Panc1 (cell line): ENCODE measurements around the gene STEAP2. TPM values are rescaled to one million over a fixed set of nuclear protein-coding genes. Genes with fewer than 3 reads are reported as not detected.

ENCODE experiments used
- ATAC-seq: fragments of 200-7000 bp; cut with Tn5 transposase; 2 replicates; pipeline ENCODE4 v1.9.1; 2020; ENCODE audit warnings: mild to moderate bottlenecking, moderate library complexity
- BruUV-seq: library from RNA; stranded (reverse); fragments of 400-500 nt; replicated peaks from 2 replicates; lab custom pipeline; 2021; lab: Mats Ljungman, UMichigan
- CTCF ChIA-PET: fragments of 300-600 bp; sonication (Branson Sonifier 250); formaldehyde crosslinking; loops from one replicate; lab custom pipeline; 2022; ENCODE audit warnings: antibody characterized with exemption; lab: Charles Lee
- POLR2A ChIA-PET: fragments of 300-600 bp; sonication (Branson Sonifier 250); formaldehyde crosslinking; loops from one replicate; lab custom pipeline; 2022; ENCODE audit warnings: antibody characterized with exemption; lab: Charles Lee
- DNase-seq: peaks from one replicate; pipeline ENCODE4 v3.0.0-alpha.2; 2010; ENCODE audit warnings: low read depth, low spot score
- H3K27ac ChIP-seq: 2 replicates; pipeline ENCODE4 v1.5.1; 2011; ENCODE audit warnings: mild to moderate bottlenecking, low read length, inconsistent platforms
- H3K27me3 ChIP-seq: fragments of 200-500 bp; sonication (Bioruptor generic); 2 replicates; pipeline ENCODE4 v1.6.0; 2014; ENCODE audit warnings: low read length, inconsistent platforms; ENCODE audit not compliant: control insufficient read depth, insufficient read depth
- H3K36me3 ChIP-seq: fragments of 200-500 bp; sonication (Bioruptor generic); 2 replicates; pipeline ENCODE4 v1.5.1; 2014; ENCODE audit warnings: inconsistent platforms, mild to moderate bottlenecking, low read length, moderate library complexity; ENCODE audit not compliant: control insufficient read depth, insufficient read depth
- H3K4me1 ChIP-seq: 2 replicates; pipeline ENCODE4 v1.5.1; 2011; ENCODE audit warnings: inconsistent platforms, mild to moderate bottlenecking, low read length, moderate library complexity; ENCODE audit not compliant: control insufficient read depth, insufficient read depth
- H3K4me3 ChIP-seq, 2 experiments: 2 replicates each; pipeline ENCODE4 v1.5.1; 2011 to 2012; ENCODE audit warnings: low read depth in 2 of 2, low read length in 2 of 2, mild to moderate bottlenecking in 2 of 2, inconsistent platforms in 1 of 2, moderate library complexity in 1 of 2
- H3K9me3 ChIP-seq: fragments of 200-500 bp; sonication (Bioruptor generic); 2 replicates; pipeline ENCODE4 v1.5.1; 2014; ENCODE audit warnings: low read depth, mild to moderate bottlenecking, inconsistent platforms, low read length, moderate library complexity; ENCODE audit not compliant: control insufficient read depth, insufficient read depth
- TCF7L2 ChIP-seq: IDR thresholded peaks from 2 replicates; pipeline ENCODE4 v1.6.1; 2011; ENCODE audit warnings: mild to moderate bottlenecking, low read depth, low read length, inconsistent platforms
- in situ Hi-C: cut with HindIII; loops from 2 replicates; pipeline ENCODE4 v1.10.0; 2016; ENCODE audit warnings: low sequenced_read_pairs, low pct_unique_long_range_greater_than_20kb
- intact Hi-C: fragments of 100-400 bp; cut with micrococcal nuclease; formaldehyde crosslinking; loops from one replicate; pipeline ENCODE4 v1.10.0; 2022; ENCODE audit not compliant: unreplicated experiment
- total RNA-seq: library from RNA; stranded (reverse); gene quantifications from one replicate; pipeline ENCODE4 v1.2.1, GENCODE V29; 2021; ENCODE audit not compliant: unreplicated experiment
- TF ChIP-seq, protein P1 (sequence below), 2 experiments: IDR thresholded peaks; 2 replicates each; pipeline ENCODE4 v1.6.1; 2011 to 2012; ENCODE audit warnings: low read depth in 2 of 2, control low read depth in 1 of 2, low read length in 1 of 2, mild to moderate bottlenecking in 1 of 2, moderate library complexity in 1 of 2; ENCODE audit not compliant: insufficient read depth in 1 of 2
- TF ChIP-seq, protein P2 (sequence below): fragments of 450-650 bp; IDR thresholded peaks from 2 replicates; pipeline ENCODE4 v1.5.1; 2017; ENCODE audit warnings: mild to moderate bottlenecking

Gene STEAP2
- total RNA-seq, 1 experiment from 2014 or later, result 4.1 TPM

DNA sequence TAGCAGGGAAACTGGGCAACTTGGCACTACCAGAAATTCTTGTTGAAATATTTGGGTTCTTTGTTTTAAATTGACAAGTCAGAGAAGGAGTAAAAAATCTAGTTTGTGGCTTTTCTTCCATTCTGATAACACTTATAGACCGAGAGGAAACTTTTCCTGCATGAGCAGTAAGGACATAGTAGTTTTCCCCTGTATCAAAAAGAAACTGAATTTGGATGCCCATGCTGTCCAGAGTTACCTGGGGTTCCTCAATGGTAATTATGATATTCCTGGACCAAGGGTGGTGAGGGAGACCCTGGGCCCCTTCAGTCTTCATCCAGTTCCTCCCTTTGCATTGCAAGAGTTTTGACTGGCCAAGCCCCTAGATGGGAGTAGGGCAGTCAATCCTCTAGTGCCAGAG, 19.9 kb upstream of the STEAP2 start:
- peaks cover 8% of the 10 kb centered on the region for H3K9me3 ChIP-seq
- H3K27ac ChIP-seq, result no peak overlapping the region
- H3K4me1 ChIP-seq, result no peaks in the 10 kb centered on the region
- CTCF ChIA-PET, result no interaction called here
- H3K36me3 ChIP-seq, result no peaks in the 10 kb centered on the region
- intact Hi-C loops, result no loop called here
- H3K4me3 ChIP-seq, result no peak overlapping the region
- BruUV-seq, result no TSS peak
- DNase-seq (no peak), ATAC-seq (no peak)
- no peaks in the 10 kb centered on the region for H3K27me3 ChIP-seq
- TF ChIP-seq, protein P1, sequence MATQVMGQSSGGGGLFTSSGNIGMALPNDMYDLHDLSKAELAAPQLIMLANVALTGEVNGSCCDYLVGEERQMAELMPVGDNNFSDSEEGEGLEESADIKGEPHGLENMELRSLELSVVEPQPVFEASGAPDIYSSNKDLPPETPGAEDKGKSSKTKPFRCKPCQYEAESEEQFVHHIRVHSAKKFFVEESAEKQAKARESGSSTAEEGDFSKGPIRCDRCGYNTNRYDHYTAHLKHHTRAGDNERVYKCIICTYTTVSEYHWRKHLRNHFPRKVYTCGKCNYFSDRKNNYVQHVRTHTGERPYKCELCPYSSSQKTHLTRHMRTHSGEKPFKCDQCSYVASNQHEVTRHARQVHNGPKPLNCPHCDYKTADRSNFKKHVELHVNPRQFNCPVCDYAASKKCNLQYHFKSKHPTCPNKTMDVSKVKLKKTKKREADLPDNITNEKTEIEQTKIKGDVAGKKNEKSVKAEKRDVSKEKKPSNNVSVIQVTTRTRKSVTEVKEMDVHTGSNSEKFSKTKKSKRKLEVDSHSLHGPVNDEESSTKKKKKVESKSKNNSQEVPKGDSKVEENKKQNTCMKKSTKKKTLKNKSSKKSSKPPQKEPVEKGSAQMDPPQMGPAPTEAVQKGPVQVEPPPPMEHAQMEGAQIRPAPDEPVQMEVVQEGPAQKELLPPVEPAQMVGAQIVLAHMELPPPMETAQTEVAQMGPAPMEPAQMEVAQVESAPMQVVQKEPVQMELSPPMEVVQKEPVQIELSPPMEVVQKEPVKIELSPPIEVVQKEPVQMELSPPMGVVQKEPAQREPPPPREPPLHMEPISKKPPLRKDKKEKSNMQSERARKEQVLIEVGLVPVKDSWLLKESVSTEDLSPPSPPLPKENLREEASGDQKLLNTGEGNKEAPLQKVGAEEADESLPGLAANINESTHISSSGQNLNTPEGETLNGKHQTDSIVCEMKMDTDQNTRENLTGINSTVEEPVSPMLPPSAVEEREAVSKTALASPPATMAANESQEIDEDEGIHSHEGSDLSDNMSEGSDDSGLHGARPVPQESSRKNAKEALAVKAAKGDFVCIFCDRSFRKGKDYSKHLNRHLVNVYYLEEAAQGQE (IDR thresholded peaks at IDR 0.05; ENCODE audit: insufficient read depth in 1 of 2, low read depth in 2 of 2, low read length in 1 of 2), result no peak
- no peak for TF ChIP-seq TCF7L2
- TF ChIP-seq, protein P2, sequence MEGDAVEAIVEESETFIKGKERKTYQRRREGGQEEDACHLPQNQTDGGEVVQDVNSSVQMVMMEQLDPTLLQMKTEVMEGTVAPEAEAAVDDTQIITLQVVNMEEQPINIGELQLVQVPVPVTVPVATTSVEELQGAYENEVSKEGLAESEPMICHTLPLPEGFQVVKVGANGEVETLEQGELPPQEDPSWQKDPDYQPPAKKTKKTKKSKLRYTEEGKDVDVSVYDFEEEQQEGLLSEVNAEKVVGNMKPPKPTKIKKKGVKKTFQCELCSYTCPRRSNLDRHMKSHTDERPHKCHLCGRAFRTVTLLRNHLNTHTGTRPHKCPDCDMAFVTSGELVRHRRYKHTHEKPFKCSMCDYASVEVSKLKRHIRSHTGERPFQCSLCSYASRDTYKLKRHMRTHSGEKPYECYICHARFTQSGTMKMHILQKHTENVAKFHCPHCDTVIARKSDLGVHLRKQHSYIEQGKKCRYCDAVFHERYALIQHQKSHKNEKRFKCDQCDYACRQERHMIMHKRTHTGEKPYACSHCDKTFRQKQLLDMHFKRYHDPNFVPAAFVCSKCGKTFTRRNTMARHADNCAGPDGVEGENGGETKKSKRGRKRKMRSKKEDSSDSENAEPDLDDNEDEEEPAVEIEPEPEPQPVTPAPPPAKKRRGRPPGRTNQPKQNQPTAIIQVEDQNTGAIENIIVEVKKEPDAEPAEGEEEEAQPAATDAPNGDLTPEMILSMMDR, result no peak
- POLR2A ChIA-PET, result no interaction called here
- in situ Hi-C loops, result no loop called here

DNA sequence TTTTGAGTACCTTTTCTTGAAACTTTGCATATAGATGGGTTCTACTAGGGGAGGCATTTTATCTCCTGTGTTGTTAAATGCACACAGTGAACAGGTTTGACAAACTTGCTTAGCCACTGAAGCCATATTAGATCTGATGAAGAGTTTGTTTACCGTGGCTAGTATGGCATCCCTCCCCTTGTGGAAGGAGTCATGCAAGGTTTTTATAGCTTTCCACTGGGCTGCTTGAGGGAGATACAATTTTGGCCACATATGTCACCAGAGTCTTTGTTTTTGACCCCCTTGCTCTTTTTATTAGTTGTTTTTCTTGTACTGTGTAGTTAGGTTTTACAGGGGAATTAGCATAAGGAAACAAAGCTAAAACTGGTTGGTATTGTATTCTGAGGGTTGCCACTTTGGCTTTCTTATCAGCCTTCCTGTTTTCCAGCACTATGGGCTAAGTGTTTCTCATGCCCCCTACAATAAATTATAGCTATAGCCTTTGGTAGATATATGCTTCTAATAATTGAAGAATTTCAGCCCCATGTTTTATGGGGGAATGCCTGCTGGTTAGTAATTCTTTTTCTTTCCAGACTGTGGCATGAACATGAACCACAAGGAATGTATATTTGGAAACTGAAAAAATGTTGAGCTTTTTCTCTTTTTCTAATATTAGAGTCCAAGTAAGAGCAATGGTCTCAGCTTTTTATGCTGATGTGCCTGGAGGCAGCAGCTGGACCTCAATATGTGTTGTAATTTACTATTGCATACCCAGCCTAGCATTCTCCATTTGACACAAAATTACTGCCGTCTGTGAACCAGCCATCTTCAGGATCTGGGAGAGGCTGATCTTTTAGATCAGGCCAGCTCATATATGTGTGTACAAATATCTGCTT, 18.4 kb upstream of the STEAP2 start:
- no peaks in the 10 kb centered on the region for H3K36me3 ChIP-seq
- POLR2A ChIA-PET, result no interaction called here
- intact Hi-C loops (no loop called here), in situ Hi-C loops (no loop called here)
- no peak overlapping the region for H3K27ac ChIP-seq
- H3K27me3 ChIP-seq, result no peaks in the 10 kb centered on the region
- H3K4me3 ChIP-seq, result no peak overlapping the region
- no peak for ATAC-seq
- no peak for DNase-seq
- H3K9me3 ChIP-seq, result peaks cover 8% of the 10 kb centered on the region
- H3K4me1 ChIP-seq, result no peaks in the 10 kb centered on the region
- CTCF ChIA-PET, result interaction anchor here (0.6 kb wide), 1 partner anchor 116 kb away, joined by 7 read pairs; no protein-coding TSS in a partner anchor
- TF ChIP-seq, protein P1 (IDR thresholded peaks at IDR 0.05; ENCODE audit: insufficient read depth in 1 of 2, low read depth in 2 of 2, low read length in 1 of 2), result no peak
- no TSS peak for BruUV-seq
